ENCODE measurements around the gene KMT2C. TPM values are rescaled to one million over a fixed set of nuclear protein-coding genes. Genes with fewer than 3 reads are reported as not detected.

KMT2C gene
- total and polyA plus RNA-seq, 10 of the 15 experiments (the other 5 are each of a cell fraction or from before 2014, with no cell fraction given): 3.3 to 45.2 (median 19.2) TPM

GRCh38 chr7:152369518-152369917 lies 66.3 kb downstream of the KMT2C start:
- Histone ChIP-seq H2AFZ (ENCODE audit: control insufficient read depth, low read depth, low read length) (no peak overlapping the region), H3K4me1 (ENCODE audit: control insufficient read depth, insufficient read depth, low read length) (no peaks in the 10 kb centered on the region), H3K4me3 (no peak overlapping the region), H3K79me2 (ENCODE audit: control insufficient read depth, insufficient read depth, low read length) (peaks cover 73% of the 10 kb centered on the region), H3K4me2 (ENCODE audit: control insufficient read depth, insufficient read depth) (no peak overlapping the region), H3K9ac (ENCODE audit: control insufficient read depth, insufficient read depth, low read length) (no peak overlapping the region), H3K27ac (ENCODE audit: control insufficient read depth, insufficient read depth) (no peak overlapping the region), H4K20me1 (ENCODE audit: control insufficient read depth, insufficient read depth) (no peaks in the 10 kb centered on the region), H3K36me3 (ENCODE audit: control insufficient read depth in 2 of 2, insufficient read depth in 2 of 2, low read length in 1 of 2) (peaks cover 0 to 5% of the 10 kb centered on the region in 2 experiments; a peak in 2 of 4 replicates), H3K9me3 (replicated peaks; ENCODE audit: control insufficient read depth, insufficient read depth, low read length) (peaks cover 6% of the 10 kb centered on the region; the same call in 2 of the 3 replicates), H3K27me3 (replicated peaks in 1 of 2; ENCODE audit: control insufficient read depth in 2 of 2, insufficient read depth in 2 of 2, low read length in 1 of 2) (no peaks in the 10 kb centered on the region)
- DNase-seq (ENCODE audit: low read depth, low spot score) (no peak), ATAC-seq (no peak), FAIRE-seq (no peak)
- CTCF ChIA-PET: no interaction called here
- SMC1A ChIA-PET (ENCODE audit: uncharacterized antibody, unreplicated experiment): no interaction called here
- WGBS (ENCODE audit: insufficient coverage, insufficient replicate concordance, low lambda C conversion rate, missing lambda C conversion rate): 95% methylated on average over 3 of the region's 3 CpGs
- TF ChIP-seq SIN3A (IDR thresholded peaks at IDR 0.05; ENCODE audit: low read depth, low read length): no peak
- no peak for TF ChIP-seq REST (IDR thresholded peaks at IDR 0.05; ENCODE audit: low read depth, low read length)
- TF ChIP-seq NFIC (IDR thresholded peaks at IDR 0.05; ENCODE audit: low read depth, low read length): no peak
- no TSS peak for BruUV-seq (replicated peaks)
- POLR2A ChIA-PET: no interaction called here
- RAD21 ChIA-PET (ENCODE audit: unreplicated experiment): no interaction called here
- intact Hi-C loops (cut with micrococcal nuclease; ENCODE audit: unreplicated experiment) (no loop called here), in situ Hi-C loops (cut with MboI) (no loop called here)

- no peak for TF ChIP-seq STAT3 (IDR thresholded peaks at IDR 0.05; ENCODE audit: low read depth, low read length)
- no peak for TF ChIP-seq PKNOX1 (IDR thresholded peaks at IDR 0.05)
- H3K4me1 ChIP-seq (ENCODE audit: control insufficient read depth, insufficient read depth, low read length): peaks cover 7% of the 10 kb centered on the region; the same call in 1 of the 2 replicates
- H3K4me3 ChIP-seq: no peak overlapping the region
- ChIA-PET SMC1A (ENCODE audit: uncharacterized antibody, unreplicated experiment) (interaction anchor here (1.1 to 1.5 kb wide), 4 partner anchors 12 to 54 kb away, joined by 3 to 8 read pairs (median 4); no protein-coding TSS in a partner anchor), CTCF (no interaction called here), POLR2A (no interaction called here), RAD21 (ENCODE audit: unreplicated experiment) (no interaction called here)
- H3K27ac ChIP-seq (ENCODE audit: control insufficient read depth, insufficient read depth): no peak overlapping the region
- H2AFZ ChIP-seq (ENCODE audit: control insufficient read depth, low read depth, low read length): no peak overlapping the region
- H3K79me2 ChIP-seq (ENCODE audit: control insufficient read depth, insufficient read depth, low read length): peaks cover 74% of the 10 kb centered on the region
- intact Hi-C loops (cut with micrococcal nuclease; ENCODE audit: unreplicated experiment) (no loop called here), in situ Hi-C loops (cut with MboI) (no loop called here)
- no peaks in the 10 kb centered on the region for H4K20me1 ChIP-seq (ENCODE audit: control insufficient read depth, insufficient read depth)
- 100% methylated on average over 8 of the region's 8 CpGs for WGBS (ENCODE audit: insufficient coverage, insufficient replicate concordance, low lambda C conversion rate, missing lambda C conversion rate)
- no peak for ATAC-seq
- DNase-seq (ENCODE audit: low read depth, low spot score): no peak
- H3K27me3 ChIP-seq (replicated peaks in 1 of 2; ENCODE audit: control insufficient read depth in 2 of 2, insufficient read depth in 2 of 2, low read length in 1 of 2): no peaks in the 10 kb centered on the region
- no peak overlapping the region for H3K9ac ChIP-seq (ENCODE audit: control insufficient read depth, insufficient read depth, low read length)
- peaks cover 0 to 5% of the 10 kb centered on the region in 2 experiments; a peak in 2 of 4 replicates for H3K36me3 ChIP-seq (ENCODE audit: control insufficient read depth in 2 of 2, insufficient read depth in 2 of 2, low read length in 1 of 2)
- BruUV-seq (replicated peaks): no TSS peak
- FAIRE-seq: no peak
- H3K4me2 ChIP-seq (ENCODE audit: control insufficient read depth, insufficient read depth): no peak overlapping the region
- peaks cover 3% of the 10 kb centered on the region; the same call in 1 of the 3 replicates for H3K9me3 ChIP-seq (replicated peaks; ENCODE audit: control insufficient read depth, insufficient read depth, low read length)
These were observed 68.6 kb downstream of the KMT2C start for GRCh38 chr7:152367170-152367569.

Measured in GM12878 (cell line).